GM12891 (cell line): ENCODE measurements around the gene CXCL6.

ENCODE experiments used
- DNase-seq: peaks from one replicate; pipeline ENCODE4 v3.0.0; 2011; ENCODE audit warnings: low spot score; ENCODE audit not compliant: insufficient read length
- FAIRE-seq: peaks from 2 replicates; lab custom pipeline; 2011; peaks lifted over from hg19 to GRCh38; lab: Jason Lieb, UNC
- PAX5 ChIP-seq: IDR thresholded peaks from 2 replicates; pipeline ENCODE4 v1.6.1; 2011; ENCODE audit warnings: low read length, moderate library complexity, mild to moderate bottlenecking; ENCODE audit not compliant: insufficient read depth, severe bottlenecking
- POLR2A ChIP-seq: IDR thresholded peaks from 2 replicates; pipeline ENCODE4 v1.6.1; 2011; ENCODE audit warnings: low read depth, low read length, control low read depth
- POLR2AphosphoS5 ChIP-seq: IDR thresholded peaks from 2 replicates; pipeline ENCODE4 v1.6.1; 2011; ENCODE audit warnings: low read depth, low read length, control low read depth
- POU2F2 ChIP-seq: IDR thresholded peaks from 2 replicates; pipeline ENCODE4 v1.6.1; 2011; ENCODE audit warnings: low read depth, mild to moderate bottlenecking, control low read depth, low read length, moderate library complexity
- SPI1 ChIP-seq: IDR thresholded peaks from 2 replicates; pipeline ENCODE4 v1.6.1; 2011; ENCODE audit warnings: low read depth, low read length, control low read depth
- TAF1 ChIP-seq: IDR thresholded peaks from 2 replicates; pipeline ENCODE4 v1.6.1; 2011; ENCODE audit warnings: low read depth, low read length, control low read depth

The CXCL6 gene

GRCh38 chr4:73862322-73862721 lies 25.8 kb downstream of the CXCL6 start:
- TF ChIP-seq TAF1 (no peak), SPI1 (no peak), POU2F2 (no peak), POLR2A (no peak), POLR2AphosphoS5 (no peak), PAX5 (no peak)
- no peak for DNase-seq
- no peak for FAIRE-seq

GRCh38 chr4:73864365-73864764 lies 27.9 kb downstream of the CXCL6 start:
- DNase-seq: no peak
- no peak for TF ChIP-seq TAF1
- TF ChIP-seq POLR2A: no peak
- FAIRE-seq: no peak

- no peak for DNase-seq
- TF ChIP-seq PAX5: no peak
- TF ChIP-seq POLR2A: no peak
- no peak for TF ChIP-seq POLR2AphosphoS5
- TF ChIP-seq SPI1: no peak
- TF ChIP-seq TAF1: no peak
- TF ChIP-seq POU2F2: no peak
- no peak for FAIRE-seq
These were observed 28.5 kb downstream of the CXCL6 start for GRCh38 chr4:73864961-73865360.

GRCh38 chr4:73865431-73866096 lies 29.1 kb downstream of the CXCL6 start:
- DNase-seq (no peak), FAIRE-seq (no peak)
- TF ChIP-seq POLR2A (no peak), POU2F2 (no peak), PAX5 (no peak), SPI1 (no peak), TAF1 (no peak), POLR2AphosphoS5 (no peak)

GRCh38 chr4:73866246-73866645 lies 29.8 kb downstream of the CXCL6 start:
- no peak for FAIRE-seq
- no peak for DNase-seq
- TF ChIP-seq TAF1: no peak
- no peak for TF ChIP-seq SPI1
- TF ChIP-seq POU2F2: no peak
- no peak for TF ChIP-seq PAX5
- TF ChIP-seq POLR2A: no peak
- no peak for TF ChIP-seq POLR2AphosphoS5

- DNase-seq (no peak), FAIRE-seq (no peak)
- TF ChIP-seq PAX5 (no peak), SPI1 (no peak), TAF1 (no peak), POLR2A (no peak), POLR2AphosphoS5 (no peak), POU2F2 (no peak)
These were observed 31.3 kb downstream of the CXCL6 start for GRCh38 chr4:73867783-73868182.

- FAIRE-seq (no peak), DNase-seq (no peak)
- TF ChIP-seq SPI1 (no peak), PAX5 (no peak), POU2F2 (no peak), POLR2AphosphoS5 (no peak)
These were observed 32.0 kb downstream of the CXCL6 start for GRCh38 chr4:73868206-73869129.

GRCh38 chr4:73869130-73870055 lies 32.9 kb downstream of the CXCL6 start, which contains the start of gene CXCL1:
Gene CXCL1, plus strand, starts transcription at chr4:73869393. Its CDS starts 78 bp downstream, at chr4:73869471.
- DNase-seq (no peak), FAIRE-seq (no peak)
- TF ChIP-seq SPI1 (no peak), POLR2AphosphoS5 (no peak), PAX5 (no peak), TAF1 (no peak), POU2F2 (no peak), POLR2A (no peak)

GRCh38 chr4:73870260-73870659 lies 33.8 kb downstream of the CXCL6 start:
- no peak for TF ChIP-seq POLR2AphosphoS5
- TF ChIP-seq POLR2A: no peak
- no peak for TF ChIP-seq POU2F2
- TF ChIP-seq PAX5: no peak
- TF ChIP-seq TAF1: no peak
- no peak for TF ChIP-seq SPI1
- FAIRE-seq (no peak), DNase-seq (no peak)
